ENCODE data around the gene AQP2.

The AQP2 gene

DNA sequence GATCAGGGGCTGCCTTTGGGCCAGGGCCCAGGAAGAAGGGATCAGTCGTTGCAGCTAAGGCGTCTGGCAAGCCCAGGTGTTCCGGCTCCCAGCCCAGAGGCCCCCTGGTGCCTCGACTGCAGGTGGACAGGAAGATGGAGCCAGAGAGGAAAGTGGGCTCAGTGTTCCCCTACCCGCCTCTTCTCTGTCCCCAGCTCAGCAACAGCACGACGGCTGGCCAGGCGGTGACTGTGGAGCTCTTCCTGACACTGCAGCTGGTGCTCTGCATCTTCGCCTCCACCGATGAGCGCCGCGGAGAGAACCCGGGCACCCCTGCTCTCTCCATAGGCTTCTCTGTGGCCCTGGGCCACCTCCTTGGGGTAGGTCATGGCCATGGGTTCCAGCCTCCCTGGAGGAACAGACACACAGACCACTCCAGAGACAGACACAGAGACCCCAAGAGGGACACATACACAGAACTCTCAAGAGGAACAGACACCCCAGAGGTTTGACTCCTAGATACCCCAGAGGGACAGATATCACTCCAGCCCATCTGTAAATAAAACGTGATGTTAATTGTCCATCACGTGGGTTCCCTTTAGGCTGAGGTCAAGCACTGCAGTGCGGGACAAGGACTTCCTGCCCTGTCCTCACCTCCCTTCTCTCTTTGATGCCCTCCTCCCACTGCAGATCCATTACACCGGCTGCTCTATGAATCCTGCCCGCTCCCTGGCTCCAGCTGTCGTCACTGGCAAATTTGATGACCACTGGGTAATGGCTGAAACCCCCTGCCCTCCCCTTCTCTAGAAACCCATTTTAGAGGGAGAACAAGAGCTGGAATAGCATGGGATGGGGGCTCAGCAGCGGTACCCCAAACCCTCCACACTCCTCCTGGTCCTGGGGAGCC lies 3.7 kb downstream of the AQP2 start:
- TF ChIP-seq POLR2AphosphoS5 (IDR thresholded peaks at IDR 0.05; ENCODE audit: low read depth, low read length) (no peak), TAF1 (IDR thresholded peaks at IDR 0.05; ENCODE audit: borderline replicate concordance, insufficient read depth, low read length) (no peak), SIN3A (IDR thresholded peaks at IDR 0.05; ENCODE audit: borderline replicate concordance, insufficient read depth, low read length) (no peak), FOXP2 (optimal IDR thresholded peaks at IDR 0.05; ENCODE audit: borderline replicate concordance, extremely low read depth, extremely low read length, insufficient read depth) (no peak)
- TF ChIP-seq, protein P1, sequence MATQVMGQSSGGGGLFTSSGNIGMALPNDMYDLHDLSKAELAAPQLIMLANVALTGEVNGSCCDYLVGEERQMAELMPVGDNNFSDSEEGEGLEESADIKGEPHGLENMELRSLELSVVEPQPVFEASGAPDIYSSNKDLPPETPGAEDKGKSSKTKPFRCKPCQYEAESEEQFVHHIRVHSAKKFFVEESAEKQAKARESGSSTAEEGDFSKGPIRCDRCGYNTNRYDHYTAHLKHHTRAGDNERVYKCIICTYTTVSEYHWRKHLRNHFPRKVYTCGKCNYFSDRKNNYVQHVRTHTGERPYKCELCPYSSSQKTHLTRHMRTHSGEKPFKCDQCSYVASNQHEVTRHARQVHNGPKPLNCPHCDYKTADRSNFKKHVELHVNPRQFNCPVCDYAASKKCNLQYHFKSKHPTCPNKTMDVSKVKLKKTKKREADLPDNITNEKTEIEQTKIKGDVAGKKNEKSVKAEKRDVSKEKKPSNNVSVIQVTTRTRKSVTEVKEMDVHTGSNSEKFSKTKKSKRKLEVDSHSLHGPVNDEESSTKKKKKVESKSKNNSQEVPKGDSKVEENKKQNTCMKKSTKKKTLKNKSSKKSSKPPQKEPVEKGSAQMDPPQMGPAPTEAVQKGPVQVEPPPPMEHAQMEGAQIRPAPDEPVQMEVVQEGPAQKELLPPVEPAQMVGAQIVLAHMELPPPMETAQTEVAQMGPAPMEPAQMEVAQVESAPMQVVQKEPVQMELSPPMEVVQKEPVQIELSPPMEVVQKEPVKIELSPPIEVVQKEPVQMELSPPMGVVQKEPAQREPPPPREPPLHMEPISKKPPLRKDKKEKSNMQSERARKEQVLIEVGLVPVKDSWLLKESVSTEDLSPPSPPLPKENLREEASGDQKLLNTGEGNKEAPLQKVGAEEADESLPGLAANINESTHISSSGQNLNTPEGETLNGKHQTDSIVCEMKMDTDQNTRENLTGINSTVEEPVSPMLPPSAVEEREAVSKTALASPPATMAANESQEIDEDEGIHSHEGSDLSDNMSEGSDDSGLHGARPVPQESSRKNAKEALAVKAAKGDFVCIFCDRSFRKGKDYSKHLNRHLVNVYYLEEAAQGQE (IDR thresholded peaks at IDR 0.05; ENCODE audit: insufficient read depth in 1 of 2, low read depth in 2 of 2, low read length in 2 of 2), result no peak

DNA sequence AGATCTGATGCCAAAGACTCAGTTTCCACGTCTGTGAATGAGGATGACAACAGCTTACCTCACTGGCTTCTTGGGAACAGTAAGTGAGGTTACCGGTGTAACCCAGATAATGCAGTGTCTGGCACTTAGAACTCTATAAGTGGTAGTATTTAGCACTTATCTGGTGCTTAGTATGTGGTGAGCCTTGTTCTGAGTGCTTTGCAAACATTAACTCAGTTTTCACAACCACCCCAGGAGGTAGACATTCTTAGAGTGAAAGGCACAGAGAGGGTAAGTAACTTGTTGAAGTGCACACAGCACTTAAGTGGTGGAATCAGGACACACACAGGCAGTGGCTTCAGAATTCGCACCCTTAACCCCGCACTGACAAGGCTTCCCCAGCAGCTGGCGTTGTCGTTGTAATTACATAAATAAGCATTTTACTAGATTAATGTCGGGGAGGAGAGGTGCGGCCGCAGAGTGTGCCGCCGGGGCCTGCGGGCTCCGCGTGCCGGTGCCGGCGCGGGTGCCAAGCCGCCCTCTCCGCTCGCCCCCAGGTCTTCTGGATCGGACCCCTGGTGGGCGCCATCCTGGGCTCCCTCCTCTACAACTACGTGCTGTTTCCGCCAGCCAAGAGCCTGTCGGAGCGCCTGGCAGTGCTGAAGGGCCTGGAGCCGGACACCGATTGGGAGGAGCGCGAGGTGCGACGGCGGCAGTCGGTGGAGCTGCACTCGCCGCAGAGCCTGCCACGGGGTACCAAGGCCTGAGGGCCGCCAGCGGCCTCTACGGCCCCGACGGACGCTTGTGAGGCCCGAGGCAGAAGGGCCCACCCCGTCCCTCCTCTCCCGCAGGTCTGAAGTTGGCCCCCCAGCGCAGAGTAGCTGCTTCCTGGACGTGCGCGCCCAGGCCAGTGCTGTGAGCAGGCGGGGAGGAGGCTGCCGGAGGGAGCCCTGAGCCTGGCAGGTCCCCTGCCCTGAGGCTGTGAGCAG lies 4.6 kb downstream of the AQP2 start:
- TF ChIP-seq TAF1 (IDR thresholded peaks at IDR 0.05; ENCODE audit: borderline replicate concordance, insufficient read depth, low read length), result no peak
- no peak for TF ChIP-seq FOXP2 (optimal IDR thresholded peaks at IDR 0.05; ENCODE audit: borderline replicate concordance, extremely low read depth, extremely low read length, insufficient read depth)
- TF ChIP-seq SIN3A (IDR thresholded peaks at IDR 0.05; ENCODE audit: borderline replicate concordance, insufficient read depth, low read length), result no peak
- TF ChIP-seq, protein P1 (IDR thresholded peaks at IDR 0.05; ENCODE audit: insufficient read depth in 1 of 2, low read depth in 2 of 2, low read length in 2 of 2), result no peak
- no peak for TF ChIP-seq POLR2AphosphoS5 (IDR thresholded peaks at IDR 0.05; ENCODE audit: low read depth, low read length)

GRCh38 chr12:49955899-49956662 lies 5.5 kb downstream of the AQP2 start:
- no peak for TF ChIP-seq POLR2AphosphoS5 (IDR thresholded peaks at IDR 0.05; ENCODE audit: low read depth, low read length)
- no peak for TF ChIP-seq TAF1 (IDR thresholded peaks at IDR 0.05; ENCODE audit: borderline replicate concordance, insufficient read depth, low read length)

DNA sequence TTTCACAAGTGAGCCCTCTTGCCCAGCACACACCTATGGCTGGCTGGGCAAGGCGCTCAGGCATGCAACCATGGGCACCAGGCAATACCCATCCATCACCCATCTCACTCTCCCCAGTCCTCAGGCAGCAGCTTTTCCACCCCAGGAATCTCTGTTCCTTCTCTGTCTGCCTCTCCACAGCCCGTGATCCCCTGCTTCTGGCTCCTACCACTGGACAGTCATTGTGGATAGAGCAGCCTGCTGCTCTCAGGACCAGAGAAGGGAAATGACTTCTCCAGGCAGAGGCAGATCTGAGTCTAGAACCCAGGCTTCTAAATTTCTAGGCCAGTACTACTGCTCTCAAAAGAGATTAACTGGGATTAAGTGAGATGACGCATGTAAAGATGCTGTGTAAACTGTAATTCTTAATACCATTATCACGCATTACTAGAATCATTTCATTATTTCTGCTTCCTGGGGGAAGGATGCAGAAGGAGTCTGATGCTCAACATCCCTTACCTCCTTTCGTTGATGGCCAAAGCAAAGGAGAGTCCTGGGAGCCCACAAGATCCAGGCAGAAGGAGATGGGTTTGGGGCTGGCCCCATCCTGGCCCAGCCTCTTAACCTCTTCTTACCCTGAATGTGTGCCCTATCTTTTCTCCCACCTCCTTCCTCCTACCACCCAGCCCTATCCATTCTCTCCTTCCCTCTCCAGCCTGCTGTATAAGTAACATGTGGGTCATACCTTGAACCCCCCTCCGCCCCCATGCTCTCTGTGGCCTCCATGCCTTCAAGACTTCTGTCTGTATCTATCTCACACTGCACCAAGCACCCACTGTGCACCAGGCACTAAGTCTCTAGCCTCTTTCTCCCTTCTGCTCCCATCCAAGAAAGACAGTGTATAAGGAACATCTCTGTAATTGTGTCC lies 6.4 kb downstream of the AQP2 start:
- TF ChIP-seq POLR2AphosphoS5 (IDR thresholded peaks at IDR 0.05; ENCODE audit: low read depth, low read length) (no peak), FOXP2 (optimal IDR thresholded peaks at IDR 0.05; ENCODE audit: borderline replicate concordance, extremely low read depth, extremely low read length, insufficient read depth) (no peak), TAF1 (IDR thresholded peaks at IDR 0.05; ENCODE audit: borderline replicate concordance, insufficient read depth, low read length) (no peak), SIN3A (IDR thresholded peaks at IDR 0.05; ENCODE audit: borderline replicate concordance, insufficient read depth, low read length) (no peak)
- TF ChIP-seq, protein P1 (IDR thresholded peaks at IDR 0.05; ENCODE audit: insufficient read depth in 1 of 2, low read depth in 2 of 2, low read length in 2 of 2), result no peak

All from PFSK-1 (cell line).